DOHH2 (cell line): ENCODE measurements around the gene SPTBN1.

Experiments used
- H3F3A ChIP-seq: fragments of 200-600 bp; sonication (generic), shearing (Covaris generic); 2 replicates; pipeline ENCODE4 v1.6.0; 2016; ENCODE audit warnings: antibody characterized with exemption, mild to moderate bottlenecking; ENCODE audit not compliant: control insufficient read depth, insufficient read depth
- H3K27ac ChIP-seq: fragments of 200-600 bp; sonication (generic); 2 replicates; pipeline ENCODE4 v1.5.1; 2014; ENCODE audit warnings: low read depth, mild to moderate bottlenecking, low read length, moderate library complexity
- H3K27me3 ChIP-seq: fragments of 200-600 bp; sonication (generic); 2 replicates; pipeline ENCODE4 v1.6.1; 2014; ENCODE audit warnings: mild to moderate bottlenecking, low read length, mixed read lengths; ENCODE audit not compliant: control insufficient read depth
- H3K36me3 ChIP-seq: fragments of 200-600 bp; sonication (generic); 2 replicates; pipeline ENCODE4 v1.6.1; 2014; ENCODE audit warnings: mild to moderate bottlenecking, low read length, moderate library complexity, mixed read lengths; ENCODE audit not compliant: control insufficient read depth
- H3K4me1 ChIP-seq: fragments of 200-600 bp; sonication (generic); 2 replicates; pipeline ENCODE4 v1.6.1; 2014; ENCODE audit warnings: mild to moderate bottlenecking, low read length, mixed read lengths; ENCODE audit not compliant: control insufficient read depth
- H3K4me2 ChIP-seq: fragments of 200-600 bp; sonication (generic); 2 replicates; pipeline ENCODE4 v1.6.0; 2014; ENCODE audit warnings: mild to moderate bottlenecking, low read length, moderate library complexity
- H3K4me3 ChIP-seq: fragments of 200-600 bp; sonication (generic); 2 replicates; pipeline ENCODE4 v1.5.1; 2014; ENCODE audit warnings: mild to moderate bottlenecking, low read length, mixed read lengths
- H3K79me2 ChIP-seq: fragments of 200-600 bp; sonication (generic); 2 replicates; pipeline ENCODE4 v1.6.1; 2014; ENCODE audit warnings: mild to moderate bottlenecking, low read length, mixed read lengths; ENCODE audit not compliant: control insufficient read depth
- H3K9me2 ChIP-seq: fragments of 200-600 bp; sonication (generic); replicated peaks from 2 replicates; pipeline ENCODE4 v1.6.1; 2014; ENCODE audit warnings: mild to moderate bottlenecking, low read length, mixed read lengths; ENCODE audit not compliant: control insufficient read depth
- H3K9me3 ChIP-seq: fragments of 200-600 bp; sonication (generic); 2 replicates; pipeline ENCODE4 v1.6.1; 2014; ENCODE audit warnings: antibody characterized with exemption, low read length, mixed read lengths; ENCODE audit not compliant: control insufficient read depth, insufficient read depth
- H4K20me1 ChIP-seq: fragments of 200-600 bp; sonication (generic); 2 replicates; pipeline ENCODE4 v1.6.0; 2014; ENCODE audit warnings: low read depth, mild to moderate bottlenecking, antibody characterized with exemption, low read length, moderate library complexity; ENCODE audit not compliant: control insufficient read depth, insufficient read depth
- EZH2phosphoT487 ChIP-seq: fragments of 200-600 bp; sonication (generic); IDR thresholded peaks from 2 replicates; pipeline ENCODE4 v1.6.1; 2017; ENCODE audit warnings: borderline replicate concordance, mild to moderate bottlenecking, antibody characterized with exemption, low read length, moderate library complexity, mixed read lengths
- TF ChIP-seq, protein P1 (sequence below): fragments of 200-600 bp; sonication (generic); IDR thresholded peaks from one replicate; pipeline ENCODE4 v1.5.1; 2014; ENCODE audit warnings: antibody characterized with exemption, mild to moderate bottlenecking, low read depth, low read length; ENCODE audit not compliant: poor library complexity, severe bottlenecking

SPTBN1 gene

DNA sequence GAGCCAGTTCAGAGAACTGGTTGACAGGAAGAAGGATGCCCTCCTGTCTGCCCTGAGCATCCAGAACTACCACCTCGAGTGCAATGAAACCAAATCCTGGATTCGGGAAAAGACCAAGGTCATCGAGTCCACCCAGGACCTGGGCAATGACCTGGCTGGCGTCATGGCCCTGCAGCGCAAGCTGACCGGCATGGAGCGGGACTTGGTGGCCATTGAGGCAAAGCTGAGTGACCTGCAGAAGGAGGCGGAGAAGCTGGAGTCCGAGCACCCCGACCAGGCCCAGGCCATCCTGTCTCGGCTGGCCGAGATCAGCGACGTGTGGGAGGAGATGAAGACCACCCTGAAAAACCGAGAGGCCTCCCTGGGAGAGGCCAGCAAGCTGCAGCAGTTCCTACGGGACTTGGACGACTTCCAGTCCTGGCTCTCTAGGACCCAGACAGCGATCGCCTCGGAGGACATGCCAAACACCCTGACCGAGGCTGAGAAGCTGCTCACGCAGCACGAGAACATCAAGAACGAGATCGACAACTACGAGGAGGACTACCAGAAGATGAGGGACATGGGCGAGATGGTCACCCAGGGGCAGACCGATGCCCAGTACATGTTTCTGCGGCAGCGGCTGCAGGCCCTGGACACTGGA is 174.9 kb downstream of the SPTBN1 start:
- no peak overlapping the region for H3K27ac ChIP-seq
- H3F3A ChIP-seq = no peaks in the 10 kb centered on the region
- H3K9me2 ChIP-seq = no peaks in the 10 kb centered on the region
- H3K4me2 ChIP-seq = no peak overlapping the region
- H3K27me3 ChIP-seq = no peaks in the 10 kb centered on the region
- TF ChIP-seq, protein P1, sequence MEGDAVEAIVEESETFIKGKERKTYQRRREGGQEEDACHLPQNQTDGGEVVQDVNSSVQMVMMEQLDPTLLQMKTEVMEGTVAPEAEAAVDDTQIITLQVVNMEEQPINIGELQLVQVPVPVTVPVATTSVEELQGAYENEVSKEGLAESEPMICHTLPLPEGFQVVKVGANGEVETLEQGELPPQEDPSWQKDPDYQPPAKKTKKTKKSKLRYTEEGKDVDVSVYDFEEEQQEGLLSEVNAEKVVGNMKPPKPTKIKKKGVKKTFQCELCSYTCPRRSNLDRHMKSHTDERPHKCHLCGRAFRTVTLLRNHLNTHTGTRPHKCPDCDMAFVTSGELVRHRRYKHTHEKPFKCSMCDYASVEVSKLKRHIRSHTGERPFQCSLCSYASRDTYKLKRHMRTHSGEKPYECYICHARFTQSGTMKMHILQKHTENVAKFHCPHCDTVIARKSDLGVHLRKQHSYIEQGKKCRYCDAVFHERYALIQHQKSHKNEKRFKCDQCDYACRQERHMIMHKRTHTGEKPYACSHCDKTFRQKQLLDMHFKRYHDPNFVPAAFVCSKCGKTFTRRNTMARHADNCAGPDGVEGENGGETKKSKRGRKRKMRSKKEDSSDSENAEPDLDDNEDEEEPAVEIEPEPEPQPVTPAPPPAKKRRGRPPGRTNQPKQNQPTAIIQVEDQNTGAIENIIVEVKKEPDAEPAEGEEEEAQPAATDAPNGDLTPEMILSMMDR = no peak
- no peak for TF ChIP-seq EZH2phosphoT487
- H3K79me2 ChIP-seq = no peaks in the 10 kb centered on the region
- peaks cover 34% of the 10 kb centered on the region for H3K4me1 ChIP-seq
- H3K4me3 ChIP-seq = no peak overlapping the region
- H3K9me3 ChIP-seq = no peaks in the 10 kb centered on the region
- no peaks in the 10 kb centered on the region for H4K20me1 ChIP-seq
- H3K36me3 ChIP-seq = no peaks in the 10 kb centered on the region; the same call in 1 of the 2 replicates

DNA sequence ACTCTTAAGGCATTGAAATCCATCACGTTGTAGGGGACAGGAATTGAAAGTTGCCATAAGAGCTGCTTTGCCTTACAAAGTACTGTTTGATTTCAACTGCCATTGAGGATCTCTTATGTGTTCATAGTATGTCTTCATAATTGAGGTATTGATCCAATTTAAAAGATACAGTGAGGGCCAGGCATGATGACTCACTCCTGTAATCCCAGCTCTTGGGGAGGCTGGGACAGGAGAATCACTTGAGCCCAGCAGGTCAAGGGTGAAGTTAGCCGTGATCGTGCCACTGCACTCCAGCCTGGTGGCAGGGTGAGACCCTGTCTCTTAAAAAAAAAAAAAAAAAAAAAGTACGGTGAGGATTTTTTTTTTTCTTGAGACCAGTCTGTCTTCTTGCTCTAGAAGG is 175.6 kb downstream of the SPTBN1 start:
- Histone ChIP-seq H3F3A (no peaks in the 10 kb centered on the region), H3K4me2 (no peak overlapping the region), H3K79me2 (no peaks in the 10 kb centered on the region), H3K4me3 (no peak overlapping the region), H3K36me3 (no peaks in the 10 kb centered on the region; the same call in 1 of the 2 replicates), H3K27ac (no peak overlapping the region), H3K9me2 (no peaks in the 10 kb centered on the region), H3K4me1 (peaks cover 34% of the 10 kb centered on the region), H3K9me3 (no peaks in the 10 kb centered on the region), H4K20me1 (no peaks in the 10 kb centered on the region), H3K27me3 (no peaks in the 10 kb centered on the region)
- TF ChIP-seq, protein P1 = no peak
- no peak for TF ChIP-seq EZH2phosphoT487

DNA sequence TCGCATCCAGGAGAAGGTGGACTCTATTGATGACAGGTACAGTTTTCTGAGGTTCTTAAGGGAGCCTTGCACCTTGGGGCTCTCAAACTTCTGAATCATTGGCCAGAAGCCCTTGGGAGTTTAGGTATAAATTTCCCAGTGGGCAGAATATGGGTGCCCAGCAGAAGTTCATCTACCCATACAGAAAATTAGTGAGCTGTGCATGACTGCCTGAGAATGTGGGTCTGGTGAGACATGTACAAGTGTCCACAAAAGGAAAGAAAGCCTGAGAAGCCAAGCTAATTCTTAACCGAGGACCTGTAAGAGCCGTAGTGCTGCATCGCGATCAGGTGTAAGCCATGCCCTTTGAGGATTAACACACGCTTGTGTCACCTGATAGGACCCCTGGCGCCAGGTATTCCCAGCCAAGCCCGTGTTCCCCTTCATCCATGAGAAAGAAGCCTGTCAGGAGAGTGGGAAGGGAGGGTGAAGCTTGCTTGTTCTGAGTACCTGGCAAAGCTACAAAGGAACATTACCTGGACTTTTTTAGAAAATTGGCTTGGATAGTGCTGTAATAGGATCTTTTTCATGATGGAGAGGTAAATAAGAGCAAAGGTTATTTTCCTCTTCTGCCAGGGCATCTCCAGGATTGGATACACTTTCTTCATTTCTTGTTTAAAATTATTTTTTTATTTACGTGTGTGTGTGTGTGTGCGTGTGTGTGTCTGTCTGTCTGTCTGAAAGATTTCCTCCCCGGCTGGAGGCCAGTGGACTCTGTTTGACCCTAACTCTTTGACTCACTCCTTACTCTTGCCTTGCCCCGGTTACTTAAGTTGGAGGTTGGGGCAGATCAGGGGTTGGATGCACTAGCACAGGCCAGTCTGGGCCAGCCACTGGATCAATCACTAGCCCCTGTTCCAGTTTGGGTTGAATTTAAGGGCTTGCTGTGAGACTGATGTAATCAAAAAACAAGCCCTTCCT is 176.9 kb downstream of the SPTBN1 start:
- H3K9me3 ChIP-seq = no peaks in the 10 kb centered on the region
- no peaks in the 10 kb centered on the region for H4K20me1 ChIP-seq
- no peak for TF ChIP-seq EZH2phosphoT487
- TF ChIP-seq, protein P1 = no peak
- 0 out of 2 replicates have a peak, but pooled peaks cover 3% of the 10 kb centered on the region for H3F3A ChIP-seq
- H3K9me2 ChIP-seq = no peaks in the 10 kb centered on the region
- no peaks in the 10 kb centered on the region for H3K79me2 ChIP-seq
- peaks cover 40% of the 10 kb centered on the region for H3K4me1 ChIP-seq
- no peaks in the 10 kb centered on the region; the same call in 1 of the 2 replicates for H3K36me3 ChIP-seq
- no peak overlapping the region for H3K4me3 ChIP-seq
- H3K4me2 ChIP-seq = no peak overlapping the region
- H3K27ac ChIP-seq = no peak overlapping the region
- H3K27me3 ChIP-seq = no peaks in the 10 kb centered on the region
